Stimulated activated CD8-positive, alpha-beta memory T cell treated with anti-CD3 and anti-CD28 coated beads, Interleukin-7, amount 100 ng/mL, for 24 hours (primary cell): ENCODE data around the gene KLF7.

Source experiments
- DNase-seq: peaks from one replicate; pipeline ENCODE4 v3.0.0-alpha.2; 2020; ENCODE audit warnings: low read depth

The KLF7 gene

DNA sequence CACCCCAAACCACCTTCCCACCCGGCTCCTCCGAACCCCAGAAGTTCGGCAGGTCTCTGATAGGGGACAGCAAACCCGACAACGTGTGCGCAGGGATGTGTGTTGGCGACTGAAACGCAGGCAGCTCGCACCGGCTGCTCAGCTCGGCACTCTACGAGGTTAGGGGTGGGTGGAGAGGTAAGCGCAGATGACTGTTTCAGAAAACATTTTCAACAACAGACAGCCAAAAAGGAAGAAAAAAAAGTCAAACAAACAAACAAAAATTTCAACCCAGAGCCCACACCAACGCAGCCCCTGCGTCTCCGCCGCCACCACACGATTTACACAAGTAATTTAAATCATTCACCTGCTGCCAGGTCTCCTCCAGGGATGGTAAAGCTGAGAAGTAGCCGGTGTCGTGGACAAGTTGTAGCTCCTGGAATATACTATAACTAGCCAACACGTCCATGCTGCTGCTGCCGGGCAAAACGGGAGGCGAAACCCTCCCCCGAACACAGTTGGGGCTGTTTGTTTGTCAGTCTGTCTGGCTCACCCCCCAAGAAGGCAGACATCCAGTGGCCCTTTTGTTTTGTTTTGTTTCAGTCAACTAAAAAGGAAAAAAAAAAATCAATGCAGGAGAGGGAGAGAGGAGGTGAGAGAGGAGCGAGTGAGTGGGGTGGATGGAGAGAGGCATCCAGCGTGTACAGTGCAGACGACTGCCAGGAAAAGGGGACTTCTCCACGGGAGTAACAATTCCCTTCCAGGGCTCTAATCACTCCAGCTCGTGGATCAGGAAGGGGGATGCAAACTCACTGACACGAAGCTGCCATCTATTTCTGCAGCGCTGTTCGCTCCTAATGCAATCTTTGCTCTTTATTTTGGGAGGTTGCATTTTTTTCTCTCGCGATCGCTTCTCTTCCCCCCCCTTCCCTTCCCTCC lies at the start of gene KLF7:
Gene KLF7, minus strand, starts transcription at position 828 of the 918 bp plus-strand sequence. Its CDS starts 380 bp downstream, at position 448.
- DNase-seq: no peak

DNA sequence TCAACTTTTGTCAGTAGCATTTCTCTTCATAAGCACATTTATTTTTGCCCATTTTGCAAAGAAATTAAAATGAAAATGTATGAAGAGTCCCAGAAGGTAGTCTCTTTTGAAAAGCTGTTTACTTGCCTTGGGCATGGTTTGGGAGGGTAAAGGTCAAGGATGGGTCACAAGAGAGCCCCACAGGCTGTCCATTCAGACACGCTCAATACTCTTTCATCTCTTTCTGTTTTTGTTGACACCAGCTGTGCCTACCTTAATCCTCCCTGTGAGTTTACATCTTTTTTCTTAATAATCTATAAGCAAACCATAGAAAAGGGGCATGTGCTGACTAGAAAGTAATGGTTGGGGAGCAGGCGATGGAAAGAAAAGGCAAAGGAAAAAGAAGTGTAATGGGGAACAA lies 49.6 kb upstream of the KLF7 start:
- DNase-seq: no peak

DNA sequence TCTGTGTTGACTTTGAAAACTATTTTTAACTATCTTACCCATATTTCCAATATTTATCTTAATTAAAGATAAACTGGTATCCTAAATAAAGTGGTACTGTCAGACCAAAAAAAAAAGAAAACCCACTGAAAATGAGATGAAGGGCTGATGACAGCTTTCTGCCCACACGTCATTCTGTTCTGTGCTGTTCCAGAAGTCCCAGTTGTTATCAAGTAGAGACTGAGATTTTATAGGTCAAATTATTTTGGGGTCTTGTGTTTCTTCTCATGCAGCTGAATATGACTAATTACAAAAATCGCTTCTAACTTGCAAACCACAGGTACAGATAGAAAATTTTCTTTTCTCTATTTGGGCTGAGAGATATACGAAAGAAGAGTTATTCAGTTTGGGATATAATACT lies 48.7 kb upstream of the KLF7 start:
- no peak for DNase-seq

DNA sequence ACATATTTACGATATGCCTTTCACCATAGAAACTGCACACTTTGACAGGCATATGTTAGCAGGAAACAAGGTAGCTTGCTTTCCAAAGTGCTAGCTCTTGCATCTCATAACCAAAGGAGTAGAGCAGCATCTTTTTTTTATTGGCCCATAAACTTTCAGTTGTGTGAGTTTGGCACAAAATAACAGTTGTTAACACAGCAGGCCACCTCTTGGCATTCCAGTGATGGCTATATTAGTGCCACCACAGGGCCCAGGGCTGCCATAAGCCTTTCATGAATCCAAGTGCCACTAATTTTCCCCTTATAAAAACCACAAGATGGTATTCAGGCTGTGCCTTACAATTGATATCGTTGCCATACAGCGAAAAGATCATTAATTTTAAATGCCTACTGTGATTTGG lies 40.3 kb upstream of the KLF7 start:
- DNase-seq: no peak

DNA sequence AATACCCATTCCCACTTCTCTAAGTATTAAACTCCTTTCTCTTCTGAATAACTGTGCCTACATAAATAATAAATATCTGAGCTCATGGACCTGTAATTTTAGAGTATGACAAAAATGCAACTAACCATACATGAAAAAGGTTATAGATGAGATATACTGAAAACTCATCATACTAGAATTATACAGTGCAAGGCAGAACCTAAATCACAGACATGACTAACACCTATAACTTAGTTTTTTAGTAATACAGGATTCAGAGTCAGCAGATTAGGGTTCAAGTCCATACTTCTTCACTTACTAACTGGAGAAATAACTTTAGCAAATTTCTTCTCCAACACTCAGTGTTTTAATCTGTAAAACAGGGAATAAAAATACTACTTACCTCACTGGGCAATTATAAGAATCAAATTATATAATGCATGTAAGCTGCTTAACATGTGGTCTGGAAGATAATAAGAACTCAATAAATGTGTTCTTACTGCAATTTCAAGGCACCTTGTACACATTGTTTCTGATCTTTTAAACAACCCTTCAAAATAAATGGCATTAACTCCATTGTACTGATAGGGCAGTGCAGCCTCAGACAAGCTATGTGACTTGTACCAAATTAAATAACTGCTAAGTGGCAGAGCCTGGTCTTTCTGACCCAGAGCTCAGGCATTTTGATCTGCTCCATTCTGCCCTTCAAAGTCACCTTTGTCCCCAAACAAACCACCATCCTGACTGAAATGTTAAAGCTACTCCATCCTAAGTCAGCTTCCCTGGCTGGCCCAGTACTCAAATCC lies 39.6 kb upstream of the KLF7 start:
- no peak for DNase-seq

DNA sequence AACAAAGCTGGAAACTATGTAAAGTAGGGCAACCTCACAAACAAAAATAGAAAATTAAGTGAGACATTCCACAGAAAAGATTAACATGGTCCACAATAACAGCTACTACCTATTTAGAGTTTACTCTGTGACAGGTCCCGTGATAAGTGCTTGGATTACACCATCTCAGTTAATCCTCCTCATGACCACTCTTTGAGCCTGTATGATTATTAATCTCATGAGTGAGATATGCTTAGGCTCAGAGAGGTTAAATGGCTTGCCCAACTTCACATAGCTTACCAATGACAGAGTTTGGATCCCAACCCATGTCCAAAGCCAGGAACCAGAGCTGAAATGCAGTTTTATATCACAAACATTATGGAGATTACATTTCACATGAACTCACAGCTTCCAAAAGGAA lies 37.3 kb upstream of the KLF7 start:
- no peak for DNase-seq

DNA sequence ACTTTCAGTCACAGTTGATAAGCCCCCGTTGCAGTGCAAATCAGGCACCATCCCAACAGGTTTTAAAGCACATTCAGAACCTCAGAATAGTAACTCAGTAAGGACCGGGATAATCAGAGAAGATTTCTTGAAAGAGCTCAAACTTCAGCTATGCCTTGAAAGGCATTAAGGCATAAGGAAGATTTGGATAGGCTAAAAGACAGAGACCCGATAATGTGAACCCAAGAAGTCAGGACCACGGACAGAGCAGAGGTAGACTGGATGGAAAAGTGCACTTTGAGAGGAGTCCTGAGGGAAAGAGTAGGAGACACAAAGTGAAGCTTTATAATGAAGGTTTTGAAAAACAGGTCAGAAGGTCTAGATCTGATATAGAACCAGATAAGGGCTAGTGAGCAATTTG lies 36.9 kb upstream of the KLF7 start:
- DNase-seq: no peak

DNA sequence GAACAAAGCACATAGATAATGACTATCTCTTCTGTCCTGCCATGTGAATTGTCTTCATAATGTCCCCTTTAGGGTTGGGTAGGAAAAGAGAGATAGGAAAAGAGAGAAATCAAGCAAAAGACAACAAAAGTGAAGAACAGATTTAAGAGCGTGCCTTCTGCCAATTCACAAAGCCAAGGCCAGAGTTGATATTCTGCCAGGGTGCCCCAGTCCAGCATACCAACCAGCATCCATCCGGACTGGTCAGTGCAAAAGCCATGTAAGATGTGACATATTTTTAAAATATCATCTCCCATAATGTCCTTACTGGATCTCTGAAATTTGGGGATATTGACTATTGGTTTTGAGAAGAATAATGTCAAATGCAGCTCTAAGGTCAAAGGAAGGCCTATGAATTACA lies 35.7 kb upstream of the KLF7 start:
- no peak for DNase-seq

DNA sequence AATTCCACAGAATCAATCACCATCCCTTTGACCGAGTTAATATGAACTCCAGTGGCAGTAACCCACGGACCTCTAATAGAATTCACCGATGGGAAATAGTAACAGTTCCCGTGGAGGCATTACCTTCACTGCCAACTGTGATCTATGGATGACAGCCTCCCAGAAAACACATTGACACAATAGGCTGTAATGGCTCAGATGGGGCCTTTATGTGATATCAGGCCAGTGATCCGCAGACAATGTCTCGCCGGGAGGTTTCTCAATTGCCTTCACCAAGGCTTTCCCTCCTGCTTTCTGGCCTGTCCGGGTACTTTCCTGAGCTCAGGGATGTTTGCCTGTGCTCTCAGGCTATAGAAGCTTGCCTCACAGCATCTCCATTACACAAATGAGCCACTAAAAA lies 34.4 kb upstream of the KLF7 start:
- DNase-seq: no peak

DNA sequence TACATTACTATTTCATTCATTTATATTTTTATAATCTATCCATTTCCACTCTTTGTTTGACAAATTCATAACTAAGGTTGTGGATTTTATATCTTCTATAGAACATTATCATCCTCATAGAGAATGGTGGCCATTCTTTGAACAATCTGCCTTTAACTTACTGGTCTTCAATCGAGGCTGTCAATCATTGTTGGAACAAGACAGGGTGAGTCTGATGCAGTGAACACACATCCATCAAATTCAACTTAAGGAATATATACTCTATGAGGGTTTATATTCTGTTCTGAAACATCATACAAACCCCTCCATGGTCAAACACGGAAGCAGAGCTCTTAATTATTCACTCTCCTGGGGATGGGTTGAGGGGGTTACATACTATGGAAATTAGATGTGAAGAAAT lies 28.3 kb upstream of the KLF7 start:
- no peak for DNase-seq

DNA sequence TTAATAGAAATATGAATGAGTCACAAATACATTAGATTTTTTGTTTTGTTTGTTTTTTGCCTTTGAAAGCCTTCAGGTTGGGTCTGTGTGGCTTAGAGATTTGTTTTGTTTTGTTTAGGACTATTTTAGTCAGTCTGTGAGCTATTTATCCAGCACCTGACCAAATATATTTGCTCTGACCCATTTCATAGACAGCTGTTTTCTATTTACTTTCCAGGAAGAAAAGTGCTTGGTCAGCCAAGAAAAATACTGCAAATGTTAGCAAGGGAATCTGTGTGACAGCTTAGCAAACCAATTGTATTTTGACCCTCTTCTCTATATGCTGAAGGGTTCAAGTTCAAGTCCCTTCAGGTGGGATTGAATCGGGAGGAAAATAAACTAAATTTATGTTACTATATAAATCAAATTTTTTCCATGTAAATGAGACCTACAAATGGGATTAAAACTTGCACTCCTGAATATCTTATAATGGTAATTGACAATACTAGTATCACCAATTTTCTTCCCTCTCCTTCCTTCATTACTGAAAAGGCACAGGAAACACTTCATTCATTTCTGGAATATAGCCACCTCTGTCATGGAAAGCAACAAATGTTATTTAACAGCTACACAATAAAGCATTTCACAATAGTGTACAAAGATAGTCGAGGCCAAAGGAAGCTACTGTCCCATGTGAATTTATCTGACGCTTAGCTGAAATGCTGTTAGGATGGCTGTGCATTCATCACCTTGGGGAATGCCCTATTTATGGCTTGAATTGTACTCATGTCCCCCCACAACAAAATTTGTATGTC lies 23.1 kb upstream of the KLF7 start:
- no peak for DNase-seq

DNA sequence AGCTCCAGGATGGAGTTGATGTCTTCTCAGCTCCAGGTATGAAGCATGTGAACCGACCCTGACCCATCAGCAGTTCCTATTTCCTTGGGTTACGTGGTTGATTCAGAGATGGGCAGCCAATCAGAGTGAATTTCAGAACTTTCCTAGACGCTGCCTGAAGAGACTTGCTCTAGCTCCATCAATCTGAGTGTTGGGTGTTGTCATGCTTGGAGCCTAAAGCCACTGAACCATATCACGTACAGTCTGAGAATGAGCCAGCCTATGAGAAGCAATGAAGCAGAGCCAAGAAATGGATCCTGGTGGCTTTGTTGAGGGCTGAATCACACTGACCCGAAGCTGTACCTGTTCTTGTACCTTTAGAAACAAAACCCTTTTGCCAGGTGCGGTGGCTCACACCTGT lies 19.6 kb upstream of the KLF7 start:
- DNase-seq: no peak

DNA sequence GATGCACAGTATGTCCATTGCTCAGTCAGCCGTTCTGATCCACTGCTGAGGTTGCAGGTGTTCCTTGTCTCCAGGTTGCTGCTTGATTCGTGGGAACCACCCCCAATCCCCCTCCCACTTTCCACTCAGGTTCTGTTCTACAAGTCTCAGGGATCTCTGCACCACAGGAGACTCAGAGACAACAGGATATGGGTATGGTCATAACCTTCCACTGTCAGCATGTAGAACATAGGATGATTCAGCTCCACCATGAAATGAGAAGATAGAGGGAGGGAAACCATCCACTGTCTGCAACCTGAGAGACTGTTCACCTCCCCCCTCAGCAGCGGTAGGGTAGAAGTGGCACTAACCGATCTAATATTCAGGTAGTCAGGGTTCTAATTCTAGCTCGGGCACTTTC lies 19.0 kb upstream of the KLF7 start:
- DNase-seq: no peak

DNA sequence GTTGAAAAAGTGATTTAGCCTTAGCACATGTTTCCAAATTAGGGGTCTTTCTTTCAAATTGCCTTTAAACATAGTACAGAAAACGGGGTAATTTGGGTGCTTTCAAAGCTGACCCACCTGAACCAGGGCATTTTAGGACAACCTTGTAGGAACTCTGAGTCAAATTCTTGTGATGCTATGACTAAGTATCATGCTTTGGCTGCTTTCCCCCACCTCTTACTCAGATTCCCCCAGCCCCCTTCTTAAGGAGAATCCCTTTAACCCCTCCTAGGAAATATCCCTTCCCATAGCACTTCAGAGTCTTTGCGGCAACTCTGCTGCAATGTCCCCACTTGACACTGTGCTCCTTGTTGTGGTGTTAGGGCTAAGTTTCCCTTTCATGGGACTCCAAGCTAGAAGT lies 18.6 kb upstream of the KLF7 start:
- no peak for DNase-seq

DNA sequence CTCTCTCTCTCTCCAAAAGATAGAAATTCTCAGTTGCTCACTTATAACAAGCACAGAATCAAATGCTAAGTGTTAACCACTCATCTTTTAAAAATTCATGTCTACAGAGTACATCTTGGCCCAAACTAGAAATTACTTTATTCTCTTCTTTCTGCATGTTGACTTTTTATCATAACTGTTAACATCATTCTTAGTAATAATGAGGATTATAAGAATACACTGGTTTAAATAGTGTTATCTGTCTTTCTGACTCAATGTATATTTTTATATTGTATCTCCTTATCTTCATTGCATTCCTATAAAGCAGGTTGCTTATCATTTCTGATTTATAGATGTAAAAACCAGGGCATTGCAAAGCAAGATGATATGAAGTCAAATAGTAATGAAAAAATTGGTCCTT lies 17.8 kb upstream of the KLF7 start:
- DNase-seq: no peak

DNA sequence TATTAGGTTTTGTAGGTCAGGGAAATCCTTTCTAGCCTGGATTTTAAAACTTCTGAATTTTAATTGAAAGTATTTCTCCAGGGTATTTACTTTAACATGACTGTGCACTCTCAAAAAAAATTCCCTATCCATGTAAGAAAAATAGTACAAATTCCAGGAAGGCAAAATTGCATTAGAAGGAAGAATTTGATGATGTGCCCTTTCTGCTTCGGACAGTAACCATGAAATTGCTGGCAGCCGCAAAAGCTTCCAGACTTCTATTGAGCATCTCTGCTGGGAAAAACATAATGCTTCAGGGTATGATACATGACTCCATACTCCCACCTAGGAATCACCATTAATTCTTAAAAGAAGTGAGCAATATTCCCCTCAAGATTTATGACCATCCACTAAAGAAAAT lies 17.2 kb upstream of the KLF7 start:
- DNase-seq: no peak

DNA sequence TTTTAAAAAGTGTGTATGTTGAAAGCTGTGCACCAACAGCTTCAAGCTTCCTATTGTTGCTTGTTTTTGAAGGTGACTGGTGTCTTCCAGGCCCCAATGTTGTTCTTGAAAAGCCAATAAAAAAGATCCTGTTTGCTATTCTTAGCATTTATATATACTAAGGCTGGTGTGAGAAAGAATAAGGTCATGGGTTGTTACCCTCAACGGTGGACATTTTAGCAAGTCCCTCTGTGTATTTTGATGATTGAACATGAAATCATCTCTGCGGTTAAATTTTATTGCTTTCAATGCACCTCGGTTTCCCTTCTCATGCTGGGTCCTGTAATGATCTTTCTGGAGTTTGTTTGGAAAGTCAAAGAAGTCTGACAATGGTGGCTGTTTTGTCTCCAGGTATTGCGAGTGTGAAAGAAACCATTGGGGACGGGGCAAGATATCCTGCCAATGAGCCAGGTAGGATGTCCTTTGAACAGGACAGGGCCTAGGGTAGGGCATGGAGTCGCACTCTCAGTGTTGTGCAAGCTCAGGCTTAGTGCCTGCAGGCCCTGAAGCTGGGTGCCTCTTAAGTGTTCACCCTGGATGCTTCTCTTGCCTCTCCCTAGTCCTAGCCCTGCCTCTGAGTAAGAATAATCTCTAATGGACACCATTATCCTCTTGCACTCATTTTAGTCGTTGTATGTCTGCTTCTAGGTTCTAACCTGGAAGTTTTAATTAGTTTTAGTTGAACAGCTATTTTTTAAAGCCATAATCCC lies 16.0 kb upstream of the KLF7 start:
- DNase-seq: no peak

DNA sequence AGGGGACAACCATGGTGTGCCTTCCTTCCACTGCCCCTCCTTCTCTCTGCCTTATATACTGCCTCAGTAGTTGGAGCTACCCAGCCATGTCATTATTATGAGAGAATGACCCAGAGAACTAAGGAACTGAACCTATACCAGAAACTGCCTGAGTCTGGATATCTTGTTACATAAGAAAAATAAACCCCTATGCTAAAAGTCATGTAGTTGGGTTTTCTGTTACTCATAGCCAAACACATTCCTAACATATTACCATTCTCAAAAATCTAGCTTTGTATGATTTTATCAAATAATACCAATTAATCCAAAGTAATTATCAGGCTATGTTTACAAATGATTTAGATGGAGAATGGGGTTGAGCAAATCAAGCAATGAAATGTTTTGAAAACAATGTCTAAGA lies 15.0 kb upstream of the KLF7 start:
- DNase-seq: no peak

DNA sequence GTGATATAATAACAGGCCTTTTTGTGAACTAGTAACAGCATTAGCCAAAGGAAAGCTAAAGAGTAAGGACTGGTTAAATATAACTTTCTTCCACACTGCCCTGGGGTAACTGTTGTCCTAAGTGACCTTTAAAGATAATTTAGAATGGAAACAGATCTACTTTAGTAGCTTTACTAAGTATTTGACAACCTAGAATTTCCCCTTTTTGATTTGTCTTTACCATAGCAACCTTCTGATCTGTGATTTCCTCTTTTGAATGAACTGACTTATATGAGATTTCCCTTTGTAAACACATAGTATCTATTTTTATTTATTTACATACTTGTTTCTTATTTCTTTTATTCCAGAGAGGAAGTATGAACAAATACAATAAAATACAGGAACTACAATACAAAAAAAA lies 10.5 kb upstream of the KLF7 start:
- no peak for DNase-seq

DNA sequence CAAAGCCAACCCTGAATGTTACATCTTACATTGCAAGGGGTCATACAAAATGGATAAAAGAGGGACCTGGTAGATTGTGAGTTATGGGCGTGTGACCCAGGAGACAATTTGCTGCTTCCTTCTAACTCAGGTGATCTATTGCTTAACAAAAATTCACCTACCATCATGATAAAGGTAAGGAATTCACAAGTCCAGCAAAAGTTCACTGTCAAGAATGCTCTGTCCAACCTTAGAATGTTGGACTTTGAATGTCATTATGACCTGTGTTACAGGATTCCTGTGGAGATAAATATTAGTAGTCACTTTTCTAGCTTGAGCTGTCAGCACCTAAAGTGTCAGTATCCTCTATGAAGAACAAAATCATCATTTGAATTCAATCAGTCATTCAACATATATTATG lies 7.9 kb upstream of the KLF7 start:
- DNase-seq: no peak

DNA sequence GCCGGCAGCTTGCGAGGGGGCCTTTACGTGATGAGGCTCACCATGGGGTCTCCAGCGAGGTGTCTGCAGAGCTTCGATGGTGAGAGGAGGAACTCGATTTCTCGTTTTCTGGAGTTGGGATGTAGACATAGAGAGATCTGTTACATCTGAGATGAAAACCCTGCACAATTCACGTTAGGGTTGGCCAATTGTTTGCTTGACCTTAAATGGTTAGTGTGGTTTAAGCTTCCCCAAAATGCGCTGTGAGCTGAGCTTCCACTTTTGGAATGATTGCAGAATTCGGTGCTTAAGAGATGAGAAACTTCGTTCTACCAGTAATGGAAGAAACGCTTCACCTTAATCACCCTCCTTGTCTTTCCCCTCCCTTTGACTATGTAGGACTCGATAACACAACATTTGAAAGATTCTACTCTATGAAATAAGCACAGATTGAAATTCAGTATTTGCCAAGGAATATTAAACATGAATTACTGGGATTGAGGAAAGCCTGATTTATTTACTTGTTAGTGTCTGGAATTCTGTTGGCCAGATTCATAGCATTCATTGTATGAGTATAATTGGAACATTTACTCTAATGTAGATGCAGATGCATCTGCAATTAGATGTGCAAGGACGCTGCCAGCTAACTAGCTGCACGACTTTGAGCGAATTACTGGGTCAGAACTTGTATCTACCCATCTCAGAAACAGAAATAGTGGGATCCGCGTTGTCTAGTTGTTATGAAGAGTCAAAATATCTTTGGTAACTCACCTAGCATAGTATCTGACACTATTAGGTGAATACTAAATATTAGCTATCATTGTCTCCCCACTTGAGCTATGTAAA lies 1.6 kb upstream of the KLF7 start:
- DNase-seq: no peak
